GM23338 (cell line): ENCODE results near the gene SLC44A1. TPM values are rescaled to one million over a fixed set of nuclear protein-coding genes. Genes with fewer than 3 reads are reported as not detected.

Experiments used
- ATAC-seq: fragments of 200-7000 bp; cut with Tn5 transposase; 3 replicates; pipeline ENCODE4 v1.9.1; 2020
- DNase-seq: peaks from one replicate; pipeline ENCODE4 v3.0.0-alpha.2; 2015; ENCODE audit warnings: low spot score
- H2AFZ ChIP-seq: fragments of 200-600 bp; sonication (generic); 2 replicates; pipeline ENCODE4 v1.8.0; 2016; ENCODE audit warnings: antibody characterized with exemption, mild to moderate bottlenecking, moderate library complexity
- H3F3A ChIP-seq: fragments of 200-600 bp; sonication (generic); replicated peaks from 2 replicates; pipeline ENCODE4 v1.8.0; 2017; ENCODE audit warnings: antibody characterized with exemption, mixed run types, low read depth
- H3K27ac ChIP-seq: fragments of 200-600 bp; sonication (generic); 2 replicates; pipeline ENCODE4 v1.6.1; 2016; ENCODE audit warnings: low read depth
- H3K27me3 ChIP-seq: fragments of 200-600 bp; sonication (generic); 2 replicates; pipeline ENCODE4 v1.8.0; 2016; ENCODE audit warnings: mild to moderate bottlenecking, mixed run types, moderate library complexity; ENCODE audit not compliant: insufficient read depth
- H3K36me3 ChIP-seq: fragments of 200-600 bp; sonication (generic); 2 replicates; pipeline ENCODE4 v1.8.0; 2016; ENCODE audit warnings: mild to moderate bottlenecking; ENCODE audit not compliant: insufficient read depth
- H3K4me1 ChIP-seq: fragments of 200-600 bp; sonication (generic); 2 replicates; pipeline ENCODE4 v1.8.0; 2016; ENCODE audit warnings: mild to moderate bottlenecking, moderate library complexity; ENCODE audit not compliant: insufficient read depth
- H3K4me2 ChIP-seq: fragments of 200-600 bp; sonication (generic); 2 replicates; pipeline ENCODE4 v1.7.1; 2017; ENCODE audit warnings: mixed run types
- H3K4me3 ChIP-seq: fragments of 200-600 bp; sonication (generic); 2 replicates; pipeline ENCODE4 v1.6.1; 2016; ENCODE audit warnings: mixed run types
- H3K79me2 ChIP-seq: fragments of 200-600 bp; sonication (generic); replicated peaks from 2 replicates; pipeline ENCODE4 v1.8.0; 2017; ENCODE audit warnings: mild to moderate bottlenecking; ENCODE audit not compliant: insufficient read depth
- H3K9me2 ChIP-seq: fragments of 200-600 bp; sonication (generic); 2 replicates; pipeline ENCODE4 v1.8.0; 2017; ENCODE audit not compliant: insufficient read depth
- H4K20me1 ChIP-seq: fragments of 200-600 bp; sonication (generic); replicated peaks from 2 replicates; pipeline ENCODE4 v1.8.0; 2017; ENCODE audit warnings: mild to moderate bottlenecking; ENCODE audit not compliant: insufficient read depth
- H3K27ac Mint-ChIP-seq: 2 replicates; pipeline ENCODE4 v1.8.0; 2020; ENCODE audit warnings: inconsistent platforms, mild to moderate bottlenecking, moderate library complexity, mixed read lengths
- H3K27me3 Mint-ChIP-seq: 3 replicates; pipeline ENCODE4 v1.8.0; 2022; ENCODE audit warnings: low read depth, mild to moderate bottlenecking, moderate library complexity, mixed read lengths, inconsistent platforms; ENCODE audit not compliant: insufficient read depth, poor library complexity
- H3K36me3 Mint-ChIP-seq: 3 replicates; pipeline ENCODE4 v1.8.0; 2021; ENCODE audit warnings: low read depth, mild to moderate bottlenecking, inconsistent platforms, moderate library complexity, mixed read lengths
- H3K4me1 Mint-ChIP-seq: 3 replicates; pipeline ENCODE4 v1.8.0; 2020; ENCODE audit warnings: mild to moderate bottlenecking, inconsistent platforms, mixed read lengths
- H3K4me3 Mint-ChIP-seq: 3 replicates; pipeline ENCODE4 v1.8.0; 2021; ENCODE audit warnings: moderate library complexity, mild to moderate bottlenecking, inconsistent platforms, mixed read lengths
- H3K9me3 Mint-ChIP-seq: 3 replicates; pipeline ENCODE4 v1.8.0; 2020; ENCODE audit warnings: moderate library complexity, mild to moderate bottlenecking, inconsistent platforms, mixed read lengths
- CREB1 ChIP-seq: fragments of 250-450 bp; sonication (Bioruptor Pico); IDR thresholded peaks from 2 replicates; pipeline ENCODE4 v1.5.0; 2020; ENCODE audit warnings: low read depth, mild to moderate bottlenecking, moderate library complexity
- EZH2 ChIP-seq: fragments of 200-600 bp; sonication (generic); IDR thresholded peaks from one replicate; pipeline ENCODE4 v1.8.0; 2017; ENCODE audit warnings: antibody characterized with exemption, mild to moderate bottlenecking, low read depth; ENCODE audit not compliant: unreplicated experiment
- EZH2phosphoT487 ChIP-seq: fragments of 200-600 bp; sonication (generic); IDR thresholded peaks from one replicate; pipeline ENCODE4 v1.8.1; 2018; ENCODE audit warnings: antibody characterized with exemption; ENCODE audit not compliant: unreplicated experiment
- JUNB ChIP-seq: IDR thresholded peaks from one replicate; pipeline ENCODE4 v1.6.1; 2016; ENCODE audit warnings: antibody characterized with exemption; ENCODE audit not compliant: unreplicated experiment
- NANOG ChIP-seq: IDR thresholded peaks from 2 replicates; pipeline ENCODE4 v1.6.1; 2016; ENCODE audit warnings: antibody characterized with exemption, borderline replicate concordance
- POLR2AphosphoS5 ChIP-seq: IDR thresholded peaks from 2 replicates; pipeline ENCODE4 v1.6.1; 2016; ENCODE audit warnings: antibody characterized with exemption, low read depth
- STAT1 ChIP-seq: IDR thresholded peaks from one replicate; pipeline ENCODE4 v1.6.1; 2016; ENCODE audit warnings: antibody characterized with exemption; ENCODE audit not compliant: unreplicated experiment
- ZNF114 ChIP-seq: fragments of 250-450 bp; sonication (Bioruptor Pico); IDR thresholded peaks from 2 replicates; pipeline ENCODE4 v1.5.0; 2020; ENCODE audit warnings: mild to moderate bottlenecking, moderate library complexity
- ZNF331 ChIP-seq: fragments of 250-450 bp; sonication (Bioruptor Pico); IDR thresholded peaks from 2 replicates; pipeline ENCODE4 v1.5.0; 2020; ENCODE audit warnings: low read depth, mild to moderate bottlenecking, moderate library complexity
- polyA plus RNA-seq: library from polyadenylated mRNA; unstranded; fragments of >200 nt; fragmentation: Nextera tagmentation; extraction: Ambion mirVana; gene quantifications from 2 replicates; pipeline ENCODE4 v1.2.1, GENCODE V29; 2016
- total RNA-seq: library from RNA; depleted of rRNA; stranded (reverse); fragments of >200 nt; shearing (Covaris generic); gene quantifications from 2 replicates; pipeline ENCODE4 v1.2.3, GENCODE V29; 2014
- TF ChIP-seq, protein P1 (sequence below): fragments of 250-450 bp; sonication (Bioruptor Pico); IDR thresholded peaks from 2 replicates; pipeline ENCODE4 v1.5.0; 2020; ENCODE audit warnings: mild to moderate bottlenecking, moderate library complexity
- TF ChIP-seq, protein P2 (sequence below), 2 experiments: fragments of 200-600 bp in 1 of 2; sonication (generic) in 1 of 2; conservative IDR thresholded peaks; 2 replicates each; pipeline versions ENCODE4 v1.5.1 to v1.6.1; 2016 to 2017; ENCODE audit warnings: antibody characterized with exemption in 2 of 2, low read depth in 2 of 2, mild to moderate bottlenecking in 2 of 2, moderate library complexity in 1 of 2
- TF ChIP-seq, protein P3 (sequence below): IDR thresholded peaks from 2 replicates; pipeline ENCODE4 v1.6.1; 2016; ENCODE audit warnings: antibody characterized with exemption
- TF ChIP-seq, protein P4 (sequence below): IDR thresholded peaks from one replicate; pipeline ENCODE4 v1.6.1; 2018; ENCODE audit warnings: antibody characterized with exemption; ENCODE audit not compliant: unreplicated experiment

SLC44A1 gene
- total and polyA plus RNA-seq, 2 experiments from 2014 or later: 14.9 to 75.0 TPM

DNA sequence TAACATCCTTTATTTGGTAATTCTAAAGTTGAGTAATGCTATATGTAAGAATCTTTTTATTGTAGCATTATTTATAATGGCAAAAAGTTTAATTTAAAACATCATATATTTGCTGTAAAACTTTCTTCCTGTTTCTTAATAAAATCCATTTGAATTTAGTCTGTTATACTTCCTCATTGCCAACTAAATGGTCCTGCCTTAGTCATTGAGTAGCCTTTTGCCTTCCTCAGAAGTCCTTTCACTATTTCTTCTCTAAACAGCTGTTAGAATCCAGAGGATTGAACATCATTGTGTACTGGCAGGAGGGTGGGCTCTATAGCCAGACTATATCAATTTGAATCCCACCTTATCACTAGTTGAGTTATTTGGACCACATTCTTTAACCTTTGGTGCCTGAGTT lies 11.0 kb downstream of the SLC44A1 start:
- Histone ChIP-seq H3K4me3 (no peak overlapping the region), H2AFZ (no peak overlapping the region), H3K79me2 (peaks cover 99% of the 10 kb centered on the region), H3F3A (no peaks in the 10 kb centered on the region), H3K4me1 (peaks cover 63% of the 10 kb centered on the region), H3K9me2 (no peaks in the 10 kb centered on the region), H3K27ac (no peak overlapping the region), H3K4me2 (no peak overlapping the region), H3K27me3 (no peaks in the 10 kb centered on the region), H3K36me3 (no peaks in the 10 kb centered on the region), H4K20me1 (no peaks in the 10 kb centered on the region)
- no peak for TF ChIP-seq ZNF331 (CRISPR knock-in tag)
- TF ChIP-seq, protein P1, sequence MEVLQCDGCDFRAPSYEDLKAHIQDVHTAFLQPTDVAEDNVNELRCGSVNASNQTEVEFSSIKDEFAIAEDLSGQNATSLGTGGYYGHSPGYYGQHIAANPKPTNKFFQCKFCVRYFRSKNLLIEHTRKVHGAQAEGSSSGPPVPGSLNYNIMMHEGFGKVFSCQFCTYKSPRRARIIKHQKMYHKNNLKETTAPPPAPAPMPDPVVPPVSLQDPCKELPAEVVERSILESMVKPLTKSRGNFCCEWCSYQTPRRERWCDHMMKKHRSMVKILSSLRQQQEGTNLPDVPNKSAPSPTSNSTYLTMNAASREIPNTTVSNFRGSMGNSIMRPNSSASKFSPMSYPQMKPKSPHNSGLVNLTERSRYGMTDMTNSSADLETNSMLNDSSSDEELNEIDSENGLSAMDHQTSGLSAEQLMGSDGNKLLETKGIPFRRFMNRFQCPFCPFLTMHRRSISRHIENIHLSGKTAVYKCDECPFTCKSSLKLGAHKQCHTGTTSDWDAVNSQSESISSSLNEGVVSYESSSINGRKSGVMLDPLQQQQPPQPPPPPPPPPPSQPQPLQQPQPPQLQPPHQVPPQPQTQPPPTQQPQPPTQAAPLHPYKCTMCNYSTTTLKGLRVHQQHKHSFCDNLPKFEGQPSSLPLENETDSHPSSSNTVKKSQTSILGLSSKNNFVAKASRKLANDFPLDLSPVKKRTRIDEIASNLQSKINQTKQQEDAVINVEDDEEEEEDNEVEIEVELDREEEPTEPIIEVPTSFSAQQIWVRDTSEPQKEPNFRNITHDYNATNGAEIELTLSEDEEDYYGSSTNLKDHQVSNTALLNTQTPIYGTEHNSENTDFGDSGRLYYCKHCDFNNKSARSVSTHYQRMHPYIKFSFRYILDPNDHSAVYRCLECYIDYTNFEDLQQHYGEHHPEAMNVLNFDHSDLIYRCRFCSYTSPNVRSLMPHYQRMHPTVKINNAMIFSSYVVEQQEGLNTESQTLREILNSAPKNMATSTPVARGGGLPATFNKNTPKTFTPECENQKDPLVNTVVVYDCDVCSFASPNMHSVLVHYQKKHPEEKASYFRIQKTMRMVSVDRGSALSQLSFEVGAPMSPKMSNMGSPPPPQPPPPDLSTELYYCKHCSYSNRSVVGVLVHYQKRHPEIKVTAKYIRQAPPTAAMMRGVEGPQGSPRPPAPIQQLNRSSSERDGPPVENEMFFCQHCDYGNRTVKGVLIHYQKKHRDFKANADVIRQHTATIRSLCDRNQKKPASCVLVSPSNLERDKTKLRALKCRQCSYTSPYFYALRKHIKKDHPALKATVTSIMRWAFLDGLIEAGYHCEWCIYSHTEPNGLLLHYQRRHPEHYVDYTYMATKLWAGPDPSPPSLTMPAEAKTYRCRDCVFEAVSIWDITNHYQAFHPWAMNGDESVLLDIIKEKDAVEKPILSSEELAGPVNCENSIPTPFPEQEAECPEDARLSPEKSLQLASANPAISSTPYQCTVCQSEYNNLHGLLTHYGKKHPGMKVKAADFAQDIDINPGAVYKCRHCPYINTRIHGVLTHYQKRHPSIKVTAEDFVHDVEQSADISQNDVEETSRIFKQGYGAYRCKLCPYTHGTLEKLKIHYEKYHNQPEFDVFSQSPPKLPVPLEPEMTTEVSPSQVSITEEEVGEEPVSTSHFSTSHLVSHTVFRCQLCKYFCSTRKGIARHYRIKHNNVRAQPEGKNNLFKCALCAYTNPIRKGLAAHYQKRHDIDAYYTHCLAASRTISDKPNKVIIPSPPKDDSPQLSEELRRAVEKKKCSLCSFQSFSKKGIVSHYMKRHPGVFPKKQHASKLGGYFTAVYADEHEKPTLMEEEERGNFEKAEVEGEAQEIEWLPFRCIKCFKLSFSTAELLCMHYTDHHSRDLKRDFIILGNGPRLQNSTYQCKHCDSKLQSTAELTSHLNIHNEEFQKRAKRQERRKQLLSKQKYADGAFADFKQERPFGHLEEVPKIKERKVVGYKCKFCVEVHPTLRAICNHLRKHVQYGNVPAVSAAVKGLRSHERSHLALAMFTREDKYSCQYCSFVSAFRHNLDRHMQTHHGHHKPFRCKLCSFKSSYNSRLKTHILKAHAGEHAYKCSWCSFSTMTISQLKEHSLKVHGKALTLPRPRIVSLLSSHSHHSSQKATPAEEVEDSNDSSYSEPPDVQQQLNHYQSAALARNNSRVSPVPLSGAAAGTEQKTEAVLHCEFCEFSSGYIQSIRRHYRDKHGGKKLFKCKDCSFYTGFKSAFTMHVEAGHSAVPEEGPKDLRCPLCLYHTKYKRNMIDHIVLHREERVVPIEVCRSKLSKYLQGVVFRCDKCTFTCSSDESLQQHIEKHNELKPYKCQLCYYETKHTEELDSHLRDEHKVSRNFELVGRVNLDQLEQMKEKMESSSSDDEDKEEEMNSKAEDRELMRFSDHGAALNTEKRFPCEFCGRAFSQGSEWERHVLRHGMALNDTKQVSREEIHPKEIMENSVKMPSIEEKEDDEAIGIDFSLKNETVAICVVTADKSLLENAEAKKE (CRISPR knock-in tag): no peak
- no peak for TF ChIP-seq JUNB
- TF ChIP-seq, protein P2, sequence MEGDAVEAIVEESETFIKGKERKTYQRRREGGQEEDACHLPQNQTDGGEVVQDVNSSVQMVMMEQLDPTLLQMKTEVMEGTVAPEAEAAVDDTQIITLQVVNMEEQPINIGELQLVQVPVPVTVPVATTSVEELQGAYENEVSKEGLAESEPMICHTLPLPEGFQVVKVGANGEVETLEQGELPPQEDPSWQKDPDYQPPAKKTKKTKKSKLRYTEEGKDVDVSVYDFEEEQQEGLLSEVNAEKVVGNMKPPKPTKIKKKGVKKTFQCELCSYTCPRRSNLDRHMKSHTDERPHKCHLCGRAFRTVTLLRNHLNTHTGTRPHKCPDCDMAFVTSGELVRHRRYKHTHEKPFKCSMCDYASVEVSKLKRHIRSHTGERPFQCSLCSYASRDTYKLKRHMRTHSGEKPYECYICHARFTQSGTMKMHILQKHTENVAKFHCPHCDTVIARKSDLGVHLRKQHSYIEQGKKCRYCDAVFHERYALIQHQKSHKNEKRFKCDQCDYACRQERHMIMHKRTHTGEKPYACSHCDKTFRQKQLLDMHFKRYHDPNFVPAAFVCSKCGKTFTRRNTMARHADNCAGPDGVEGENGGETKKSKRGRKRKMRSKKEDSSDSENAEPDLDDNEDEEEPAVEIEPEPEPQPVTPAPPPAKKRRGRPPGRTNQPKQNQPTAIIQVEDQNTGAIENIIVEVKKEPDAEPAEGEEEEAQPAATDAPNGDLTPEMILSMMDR (conservative IDR thresholded peaks at IDR 0.05; ENCODE audit: low read depth in 2 of 2): no peak
- no peak for TF ChIP-seq ZNF114
- no peak for TF ChIP-seq STAT1
- TF ChIP-seq POLR2AphosphoS5: no peak
- TF ChIP-seq, protein P3, sequence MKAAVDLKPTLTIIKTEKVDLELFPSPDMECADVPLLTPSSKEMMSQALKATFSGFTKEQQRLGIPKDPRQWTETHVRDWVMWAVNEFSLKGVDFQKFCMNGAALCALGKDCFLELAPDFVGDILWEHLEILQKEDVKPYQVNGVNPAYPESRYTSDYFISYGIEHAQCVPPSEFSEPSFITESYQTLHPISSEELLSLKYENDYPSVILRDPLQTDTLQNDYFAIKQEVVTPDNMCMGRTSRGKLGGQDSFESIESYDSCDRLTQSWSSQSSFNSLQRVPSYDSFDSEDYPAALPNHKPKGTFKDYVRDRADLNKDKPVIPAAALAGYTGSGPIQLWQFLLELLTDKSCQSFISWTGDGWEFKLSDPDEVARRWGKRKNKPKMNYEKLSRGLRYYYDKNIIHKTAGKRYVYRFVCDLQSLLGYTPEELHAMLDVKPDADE: no peak
- TF ChIP-seq, protein P4, sequence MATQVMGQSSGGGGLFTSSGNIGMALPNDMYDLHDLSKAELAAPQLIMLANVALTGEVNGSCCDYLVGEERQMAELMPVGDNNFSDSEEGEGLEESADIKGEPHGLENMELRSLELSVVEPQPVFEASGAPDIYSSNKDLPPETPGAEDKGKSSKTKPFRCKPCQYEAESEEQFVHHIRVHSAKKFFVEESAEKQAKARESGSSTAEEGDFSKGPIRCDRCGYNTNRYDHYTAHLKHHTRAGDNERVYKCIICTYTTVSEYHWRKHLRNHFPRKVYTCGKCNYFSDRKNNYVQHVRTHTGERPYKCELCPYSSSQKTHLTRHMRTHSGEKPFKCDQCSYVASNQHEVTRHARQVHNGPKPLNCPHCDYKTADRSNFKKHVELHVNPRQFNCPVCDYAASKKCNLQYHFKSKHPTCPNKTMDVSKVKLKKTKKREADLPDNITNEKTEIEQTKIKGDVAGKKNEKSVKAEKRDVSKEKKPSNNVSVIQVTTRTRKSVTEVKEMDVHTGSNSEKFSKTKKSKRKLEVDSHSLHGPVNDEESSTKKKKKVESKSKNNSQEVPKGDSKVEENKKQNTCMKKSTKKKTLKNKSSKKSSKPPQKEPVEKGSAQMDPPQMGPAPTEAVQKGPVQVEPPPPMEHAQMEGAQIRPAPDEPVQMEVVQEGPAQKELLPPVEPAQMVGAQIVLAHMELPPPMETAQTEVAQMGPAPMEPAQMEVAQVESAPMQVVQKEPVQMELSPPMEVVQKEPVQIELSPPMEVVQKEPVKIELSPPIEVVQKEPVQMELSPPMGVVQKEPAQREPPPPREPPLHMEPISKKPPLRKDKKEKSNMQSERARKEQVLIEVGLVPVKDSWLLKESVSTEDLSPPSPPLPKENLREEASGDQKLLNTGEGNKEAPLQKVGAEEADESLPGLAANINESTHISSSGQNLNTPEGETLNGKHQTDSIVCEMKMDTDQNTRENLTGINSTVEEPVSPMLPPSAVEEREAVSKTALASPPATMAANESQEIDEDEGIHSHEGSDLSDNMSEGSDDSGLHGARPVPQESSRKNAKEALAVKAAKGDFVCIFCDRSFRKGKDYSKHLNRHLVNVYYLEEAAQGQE: no peak
- no peak for TF ChIP-seq EZH2phosphoT487
- no peak for TF ChIP-seq EZH2
- TF ChIP-seq CREB1 (CRISPR knock-in tag): no peak
- no peak for TF ChIP-seq NANOG
- DNase-seq: no peak
- ATAC-seq: no peak
- no peak overlapping the region for H3K27ac Mint-ChIP-seq
- no peak overlapping the region for H3K4me3 Mint-ChIP-seq
- peaks cover 50% of the 10 kb centered on the region for H3K4me1 Mint-ChIP-seq
- no peaks in the 10 kb centered on the region for H3K36me3 Mint-ChIP-seq
- no peaks in the 10 kb centered on the region for H3K9me3 Mint-ChIP-seq
- no peaks in the 10 kb centered on the region for H3K27me3 Mint-ChIP-seq
